Lower leg skin (tissue), 4 donors: ENCODE results near the gene C19orf47. TPM values are rescaled to one million over a fixed set of nuclear protein-coding genes. Genes with fewer than 3 reads are reported as not detected.

ENCODE experiments used
- DNase-seq, 2 donors: peaks; one replicate each; pipeline ENCODE4 v3.0.0-alpha.2; 2019; ENCODE audit warnings: low spot score in 2 of 2
- H3K4me3 ChIP-seq: fragments of 200-600 bp; sonication (generic); 2 replicates; pipeline ENCODE4 v1.5.1; 2017; ENCODE audit warnings: mild to moderate bottlenecking, low read depth; ENCODE audit not compliant: poor library complexity, severe bottlenecking
- POLR2A ChIP-seq, 2 donors: fragments of 450-650 bp; IDR thresholded peaks; one replicate each; pipeline ENCODE4 v1.6.1; 2016 to 2017; ENCODE audit warnings: antibody characterized with exemption in 2 of 2, mild to moderate bottlenecking in 1 of 2, moderate library complexity in 1 of 2
- WGBS, 2 donors: methylation state at CpG; one replicate each; pipeline ENCODE4 v1.1.5; 2018; 5-methylcytosine and 5-hydroxymethylcytosine counted together
- intact Hi-C: fragments of 100-400 bp; cut with DNase I; formaldehyde crosslinking; loops from one replicate; pipeline ENCODE4 v1.15.0; 2023; ENCODE audit warnings: low total_unique reads
- microRNA counts, 2 donors: library from miRNA; unstranded; fragments of <30 nt; microRNA quantifications; one replicate each; lab custom pipeline; 2016
- microRNA-seq, 2 donors: library from miRNA; unstranded; fragments of <30 nt; microRNA quantifications; one replicate each; pipeline ENCODE4, GENCODE V29; 2016; ENCODE audit warnings: borderline replicate concordance in 2 of 2, borderline number of aligned reads in 1 of 2
- total RNA-seq, 4 donors: library from RNA; depleted of rRNA; stranded (reverse); fragments of >200 nt; gene quantifications; one replicate each; pipeline ENCODE4 v1.1.0, GENCODE V29; 2016
- TF ChIP-seq, protein P1 (sequence below), 3 donors: fragments of 450-650 bp; IDR thresholded peaks; one replicate each; pipeline ENCODE4 v1.5.1; 2016; ENCODE audit warnings: antibody characterized with exemption in 3 of 3, mild to moderate bottlenecking in 3 of 3, moderate library complexity in 2 of 3

The C19orf47 gene
- total RNA-seq, 4 donors from 2014 or later = 10.5 to 29.5 (median 13.1) TPM

DNA sequence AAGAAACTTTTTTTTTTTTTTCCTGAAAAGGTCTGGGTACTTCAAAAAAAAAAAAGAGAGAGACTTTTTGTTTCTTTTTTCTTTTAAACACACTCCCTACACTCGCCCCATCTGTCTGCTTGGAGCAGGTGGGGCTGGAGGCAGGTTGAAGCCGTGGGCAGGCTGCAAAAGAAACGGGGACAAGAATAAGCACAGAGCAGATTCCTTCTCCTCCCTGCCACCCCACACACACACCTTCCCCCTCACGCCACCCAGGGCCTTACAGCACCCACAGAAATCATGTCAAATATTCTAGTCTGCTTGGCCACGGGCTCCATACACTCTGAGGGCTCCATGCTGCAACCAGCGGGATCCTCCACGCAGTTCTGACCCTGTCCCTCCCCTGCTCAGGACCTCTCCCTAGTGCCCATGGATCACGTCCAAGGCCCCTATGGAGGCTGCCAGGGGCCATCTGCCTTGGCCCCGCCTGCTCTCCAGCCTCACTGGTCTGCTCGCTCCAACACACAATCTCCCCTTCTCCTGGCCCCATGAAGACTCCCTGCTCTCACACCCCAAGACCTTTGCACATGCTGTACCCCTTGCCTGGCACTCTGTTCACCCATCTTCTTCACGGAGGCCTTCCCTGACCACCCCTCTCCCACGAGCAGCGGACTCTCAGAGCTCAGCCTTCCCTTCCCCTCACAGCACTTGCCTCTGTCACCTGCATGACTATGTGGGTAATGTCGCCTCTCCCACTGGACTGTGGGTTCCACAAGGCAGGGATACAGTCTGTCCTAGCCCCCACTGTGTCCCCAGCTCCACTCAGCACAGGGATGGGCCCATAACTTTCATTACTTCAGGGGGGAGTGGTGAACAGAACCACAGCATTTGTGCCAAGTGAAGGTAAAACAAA is 74.5 kb downstream of the C19orf47 start:
- H3K4me3 ChIP-seq = no peak overlapping the region
- 63 to 64% methylated on average over 14 of the region's 14 CpGs for WGBS, 2 donors
- DNase-seq = no peak
- intact Hi-C loops = no loop called here
- TF ChIP-seq, protein P1, sequence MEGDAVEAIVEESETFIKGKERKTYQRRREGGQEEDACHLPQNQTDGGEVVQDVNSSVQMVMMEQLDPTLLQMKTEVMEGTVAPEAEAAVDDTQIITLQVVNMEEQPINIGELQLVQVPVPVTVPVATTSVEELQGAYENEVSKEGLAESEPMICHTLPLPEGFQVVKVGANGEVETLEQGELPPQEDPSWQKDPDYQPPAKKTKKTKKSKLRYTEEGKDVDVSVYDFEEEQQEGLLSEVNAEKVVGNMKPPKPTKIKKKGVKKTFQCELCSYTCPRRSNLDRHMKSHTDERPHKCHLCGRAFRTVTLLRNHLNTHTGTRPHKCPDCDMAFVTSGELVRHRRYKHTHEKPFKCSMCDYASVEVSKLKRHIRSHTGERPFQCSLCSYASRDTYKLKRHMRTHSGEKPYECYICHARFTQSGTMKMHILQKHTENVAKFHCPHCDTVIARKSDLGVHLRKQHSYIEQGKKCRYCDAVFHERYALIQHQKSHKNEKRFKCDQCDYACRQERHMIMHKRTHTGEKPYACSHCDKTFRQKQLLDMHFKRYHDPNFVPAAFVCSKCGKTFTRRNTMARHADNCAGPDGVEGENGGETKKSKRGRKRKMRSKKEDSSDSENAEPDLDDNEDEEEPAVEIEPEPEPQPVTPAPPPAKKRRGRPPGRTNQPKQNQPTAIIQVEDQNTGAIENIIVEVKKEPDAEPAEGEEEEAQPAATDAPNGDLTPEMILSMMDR (IDR thresholded peaks at IDR 0.05) = no peak
- no peak for TF ChIP-seq POLR2A (IDR thresholded peaks at IDR 0.05)

DNA sequence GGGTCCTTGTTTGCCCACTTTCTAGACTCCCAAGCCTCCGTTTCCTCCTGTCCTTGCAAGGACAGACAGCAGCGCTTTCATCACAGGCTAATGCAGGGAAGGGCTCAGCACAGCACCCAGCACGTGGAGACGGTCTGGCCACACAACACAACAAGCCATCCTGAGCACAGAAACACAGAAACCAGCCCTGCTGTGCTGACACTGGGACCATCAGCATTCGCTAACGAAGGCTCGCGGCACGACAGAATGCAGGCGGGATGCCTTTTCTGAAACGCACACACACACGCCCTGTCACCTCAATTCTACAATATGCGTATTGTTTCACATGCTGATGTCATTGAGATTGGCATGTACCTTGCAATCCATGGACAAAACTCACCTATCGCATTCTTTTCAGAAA is 75.9 kb downstream of the C19orf47 start:
- WGBS, 2 donors = 89% methylated on average over 14 of the region's 14 CpGs
- no peak overlapping the region for H3K4me3 ChIP-seq
- intact Hi-C loops = no loop called here

DNA sequence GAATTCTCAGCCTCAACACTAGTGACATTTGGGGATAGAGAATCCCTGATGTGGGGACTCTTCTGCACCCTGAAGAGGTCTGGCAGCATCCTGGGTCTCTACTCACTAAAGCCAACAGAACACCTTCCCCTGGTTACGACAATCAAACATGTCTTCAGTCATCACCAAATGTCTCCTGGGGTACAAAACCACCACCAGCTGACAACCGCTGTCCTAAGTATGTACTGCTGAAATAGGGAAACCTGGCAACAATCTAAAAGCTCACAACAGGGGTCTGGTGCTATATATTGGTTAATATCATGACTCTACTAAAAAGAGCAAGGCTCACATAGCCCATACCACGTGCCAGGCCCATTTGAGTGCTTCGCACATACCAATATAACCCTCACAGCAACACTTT is 76.5 kb downstream of the C19orf47 start:
- WGBS, 2 donors = 88 to 90% methylated on average over 4 of the region's 4 CpGs
- intact Hi-C loops = no loop called here
- DNase-seq = no peak
- TF ChIP-seq POLR2A (IDR thresholded peaks at IDR 0.05) = no peak
- TF ChIP-seq, protein P1 (IDR thresholded peaks at IDR 0.05) = no peak
- no peak overlapping the region for H3K4me3 ChIP-seq

More for the DNA sequence above, 75.9 kb downstream of the C19orf47 start:
- DNase-seq = no peak
- no peak for TF ChIP-seq POLR2A (IDR thresholded peaks at IDR 0.05)
- TF ChIP-seq, protein P1 (IDR thresholded peaks at IDR 0.05) = no peak

DNA sequence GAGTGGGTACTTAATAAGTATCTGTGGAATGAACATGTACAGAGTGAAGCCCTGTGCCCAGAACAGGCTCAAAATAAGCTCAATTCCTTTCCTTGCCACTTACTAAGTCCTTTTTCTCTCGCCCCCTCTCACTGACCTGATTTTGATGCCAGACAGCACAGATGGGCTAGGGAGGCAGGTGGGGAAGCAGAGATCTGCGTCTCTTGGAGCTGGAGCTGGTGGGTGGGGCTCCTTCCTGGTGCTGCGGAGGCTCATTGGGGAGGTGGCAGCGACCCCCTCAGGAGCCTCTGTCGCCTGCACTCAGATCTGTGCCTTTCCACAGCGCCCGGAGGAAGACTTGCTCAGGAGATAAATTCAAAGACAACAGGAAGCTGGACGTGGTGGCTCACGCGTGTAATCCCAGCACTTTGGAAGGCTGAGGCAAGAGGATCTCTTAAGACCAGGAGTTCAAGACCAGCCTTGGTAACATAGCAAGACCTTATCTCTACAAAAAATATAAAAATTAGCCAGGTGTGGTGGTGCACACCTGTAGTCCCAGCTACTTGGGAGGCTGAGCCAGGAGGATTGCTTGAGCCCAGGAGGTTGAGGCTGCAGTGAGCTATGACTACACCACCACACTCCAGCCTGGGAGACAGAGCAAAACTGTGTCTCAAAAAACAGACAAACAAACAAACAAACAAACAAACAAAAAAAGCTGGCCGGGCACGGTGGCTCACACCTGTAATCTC is 77.7 kb downstream of the C19orf47 start:
- DNase-seq = no peak
- intact Hi-C loops = no loop called here
- no peak overlapping the region for H3K4me3 ChIP-seq
- WGBS, 2 donors = 82 to 89% methylated on average over 12 of the region's 12 CpGs
- no peak for TF ChIP-seq POLR2A (IDR thresholded peaks at IDR 0.05)
- TF ChIP-seq, protein P1 (IDR thresholded peaks at IDR 0.05) = no peak

MicroRNA genes within 50 kb of the gene (microRNA counts, 767-probe panel; counts per million panel counts)
- 0 to 358 counts per million in 2 donors for microRNA hsa-miR-641 (lab: Ali Mortazavi, UCI)

Small RNA genes within 50 kb of the gene (microRNA-seq; reads per million reads assigned to microRNA genes)
- gene MIR641 (8.8 to 10.8 reads per million in 2 donors), gene MIR6796 (0 reads per million in 2 donors)

Other genes with a start within 250 kb of the C19orf47 start
- gene MAP3K10, start 157.0 kb downstream of the C19orf47 start, total RNA-seq = 10 to 100 TPM; 10.2 to 24.8 (median 11.6) TPM
- not detected for gene TTC9B, start 130.0 kb downstream of the C19orf47 start, total RNA-seq
- gene CCNP, start 121.7 kb downstream of the C19orf47 start, total RNA-seq = under 1 TPM in 1 of 4 donors, not detected in 3; 0.29 TPM
- gene AKT2, start 63.1 kb downstream of the C19orf47 start, total RNA-seq = 100 to 1,000 TPM in 1 of 4 donors, 10 to 100 TPM in 3; 71.1 to 129 (median 82.2) TPM
- 100 to 1,000 TPM; 188 to 287 (median 256) TPM for gene PLD3, start 298 bp upstream of the C19orf47 start, total RNA-seq
- gene HIPK4, start 41.8 kb upstream of the C19orf47 start, total RNA-seq = under 1 TPM; 0.13 to 0.88 (median 0.51) TPM
- 1 to 10 TPM; 2.5 to 7.3 (median 5.6) TPM for gene PRX, start 65.0 kb upstream of the C19orf47 start, total RNA-seq
- 10 to 100 TPM; 17.3 to 45.7 (median 26.6) TPM for gene SERTAD1, start 77.6 kb upstream of the C19orf47 start, total RNA-seq
- gene SERTAD3, start 95.9 kb upstream of the C19orf47 start, total RNA-seq = 10 to 100 TPM; 20.5 to 26.5 (median 25.0) TPM
- gene BLVRB, start 117.3 kb upstream of the C19orf47 start, total RNA-seq = 100 to 1,000 TPM; 139 to 161 (median 154) TPM
- 1 to 10 TPM in 3 of 4 donors, under 1 TPM in 1; 0.25 to 2.2 (median 1.6) TPM for gene SPTBN4, start 118.6 kb upstream of the C19orf47 start, total RNA-seq
- 10 to 100 TPM; 39.6 to 53.4 (median 43.0) TPM for gene SHKBP1, start 228.5 kb upstream of the C19orf47 start, total RNA-seq